Measurements from ENCODE around the gene NFATC1.

Gene NFATC1

GRCh38 chr18:79395761-79396404 lies at the start of gene NFATC1:
Gene NFATC1 (plus strand): TSS chr18:79395930. CDS start chr18:79396225, 295 bp downstream.
- Mint-ChIP-seq H3K4me1 (ENCODE audit: low read depth) (peaks cover 34% of the 10 kb centered on the region), H3K27me3 (peaks cover 10% of the 10 kb centered on the region), H3K4me3 (peak within 1 kb of the TSS; percentile 92), H3K27ac (peak within 1 kb of the TSS; percentile 90), H3K36me3 (ENCODE audit: low read depth) (peaks cover 22% of the 10 kb centered on the region), H3K9me3 (no peaks in the 10 kb centered on the region)

DNA sequence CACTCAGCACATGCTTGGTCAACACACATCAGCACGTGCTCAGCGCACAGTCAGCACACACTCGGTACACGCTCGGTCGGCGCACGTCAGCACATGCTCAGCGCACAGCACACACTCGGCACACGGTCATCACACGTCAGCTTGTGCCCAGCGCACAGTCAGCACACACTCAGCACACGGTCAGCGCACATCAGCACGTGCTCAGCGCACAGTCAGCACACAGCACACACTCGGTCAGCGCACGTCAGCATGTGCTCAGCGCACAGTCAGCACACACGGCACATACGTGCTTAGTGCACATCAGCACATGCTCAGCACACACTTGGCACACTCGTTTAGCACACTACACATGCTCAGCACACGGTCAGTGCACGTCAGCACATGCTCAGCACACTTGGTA lies 49.7 kb upstream of the NFATC1 start:
- Mint-ChIP-seq H3K36me3 (ENCODE audit: low read depth) (peaks cover 36% of the 10 kb centered on the region), H3K9me3 (no peaks in the 10 kb centered on the region), H3K27me3 (no peaks in the 10 kb centered on the region), H3K4me1 (ENCODE audit: low read depth) (no peaks in the 10 kb centered on the region), H3K4me3 (no peak overlapping the region), H3K27ac (no peak overlapping the region)

DNA sequence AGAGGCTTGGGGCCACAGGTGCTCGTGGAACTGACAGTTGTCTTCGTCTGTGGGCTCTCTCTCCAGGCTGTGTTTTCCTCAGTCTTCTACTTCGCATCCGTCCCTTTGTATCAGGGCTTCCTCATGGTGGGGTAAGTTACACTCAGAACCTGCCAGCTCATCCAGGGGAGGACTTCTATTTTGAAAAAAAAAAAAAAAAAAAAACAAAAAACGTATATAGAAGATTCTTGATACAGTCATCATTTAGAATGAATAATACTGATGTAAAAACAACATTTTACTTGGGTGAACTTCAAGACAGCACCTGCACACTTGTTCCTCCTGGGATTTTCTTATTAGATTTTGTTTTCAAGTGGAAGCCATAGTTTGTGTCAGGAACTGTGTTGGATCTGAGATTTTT lies 47.7 kb upstream of the NFATC1 start:
- Mint-ChIP-seq H3K27me3 (no peaks in the 10 kb centered on the region), H3K4me3 (no peak overlapping the region), H3K9me3 (no peaks in the 10 kb centered on the region), H3K27ac (no peak overlapping the region), H3K36me3 (ENCODE audit: low read depth) (peaks cover 42% of the 10 kb centered on the region), H3K4me1 (ENCODE audit: low read depth) (no peaks in the 10 kb centered on the region)

DNA sequence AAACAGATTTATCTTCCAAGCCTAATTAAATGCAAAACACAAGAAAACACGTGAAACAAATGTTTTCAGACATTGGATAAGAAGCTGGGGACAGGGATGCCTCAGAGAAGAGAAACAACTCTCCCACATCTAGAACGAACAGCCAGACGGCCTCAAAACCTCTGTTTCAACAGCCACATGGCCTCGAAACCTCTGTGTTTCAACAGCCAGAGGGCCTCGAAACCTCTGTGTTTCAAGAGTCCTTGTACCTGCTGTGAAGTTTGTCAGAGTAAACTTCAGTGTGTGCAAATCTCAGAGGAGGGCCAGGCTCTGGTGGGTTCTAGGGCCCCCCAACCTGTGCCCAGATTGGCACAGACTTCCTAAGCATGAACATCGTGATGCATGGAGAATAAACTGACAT lies 43.3 kb upstream of the NFATC1 start:
- Mint-ChIP-seq H3K9me3 (no peaks in the 10 kb centered on the region), H3K36me3 (ENCODE audit: low read depth) (peaks cover 22% of the 10 kb centered on the region), H3K27ac (no peak overlapping the region), H3K4me1 (ENCODE audit: low read depth) (no peaks in the 10 kb centered on the region), H3K27me3 (no peaks in the 10 kb centered on the region), H3K4me3 (no peak overlapping the region)

DNA sequence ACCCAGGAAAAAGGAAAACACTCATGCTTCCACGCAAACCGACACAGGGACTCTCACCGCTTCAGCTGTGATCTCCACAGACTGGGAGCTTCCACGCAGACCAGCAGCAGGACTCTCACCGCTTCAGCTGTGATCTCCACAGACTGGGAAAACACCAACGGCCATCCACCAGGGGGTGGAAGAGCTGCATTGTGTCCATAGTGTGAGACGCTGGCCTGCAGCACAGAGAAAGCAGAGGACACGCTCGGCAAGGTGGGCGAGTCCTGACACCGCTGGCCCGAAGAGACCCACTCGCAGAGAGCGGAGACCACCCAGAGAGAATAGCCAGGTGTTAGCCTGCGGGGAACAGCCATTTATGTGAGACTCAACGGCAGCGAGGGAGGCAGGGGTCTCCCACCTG lies 42.5 kb upstream of the NFATC1 start:
- Mint-ChIP-seq H3K27ac (no peak overlapping the region), H3K36me3 (ENCODE audit: low read depth) (peaks cover 21% of the 10 kb centered on the region), H3K4me3 (no peak overlapping the region), H3K9me3 (no peaks in the 10 kb centered on the region), H3K27me3 (no peaks in the 10 kb centered on the region), H3K4me1 (ENCODE audit: low read depth) (no peaks in the 10 kb centered on the region)

DNA sequence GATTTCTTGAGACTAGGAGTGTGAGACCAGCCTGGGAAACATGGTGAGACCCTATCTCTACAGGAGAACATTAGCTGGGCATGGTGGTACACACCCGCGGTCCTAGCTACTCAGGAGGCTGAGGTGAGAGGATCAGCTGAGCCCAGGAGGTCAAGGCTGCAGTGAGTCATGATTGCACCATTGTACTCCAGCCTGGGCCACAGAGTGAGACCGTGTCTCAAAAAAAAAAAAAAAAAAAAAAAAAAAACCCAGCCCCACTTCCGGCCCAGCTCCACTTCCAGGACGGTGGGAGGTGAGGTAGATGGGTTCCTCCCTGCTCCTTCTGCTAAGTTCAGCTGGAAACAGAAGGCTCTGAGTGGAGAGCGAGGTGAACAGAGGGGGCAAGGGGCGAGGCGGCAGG lies 41.4 kb upstream of the NFATC1 start:
- Mint-ChIP-seq H3K9me3 (no peaks in the 10 kb centered on the region), H3K27ac (no peak overlapping the region), H3K4me1 (ENCODE audit: low read depth) (no peaks in the 10 kb centered on the region), H3K4me3 (no peak overlapping the region), H3K27me3 (no peaks in the 10 kb centered on the region), H3K36me3 (ENCODE audit: low read depth) (peaks cover 22% of the 10 kb centered on the region)

GRCh38 chr18:79355433-79356335 lies 40.0 kb upstream of the NFATC1 start:
- Mint-ChIP-seq H3K9me3 (no peaks in the 10 kb centered on the region), H3K4me3 (no peak overlapping the region), H3K27me3 (no peaks in the 10 kb centered on the region), H3K36me3 (ENCODE audit: low read depth) (peaks cover 31% of the 10 kb centered on the region), H3K27ac (no peak overlapping the region), H3K4me1 (ENCODE audit: low read depth) (no peaks in the 10 kb centered on the region)

GRCh38 chr18:79356435-79356834 lies 39.3 kb upstream of the NFATC1 start:
- Mint-ChIP-seq H3K4me1 (ENCODE audit: low read depth) (no peaks in the 10 kb centered on the region), H3K36me3 (ENCODE audit: low read depth) (peaks cover 33% of the 10 kb centered on the region), H3K9me3 (no peaks in the 10 kb centered on the region), H3K27me3 (no peaks in the 10 kb centered on the region), H3K27ac (no peak overlapping the region), H3K4me3 (no peak overlapping the region)

DNA sequence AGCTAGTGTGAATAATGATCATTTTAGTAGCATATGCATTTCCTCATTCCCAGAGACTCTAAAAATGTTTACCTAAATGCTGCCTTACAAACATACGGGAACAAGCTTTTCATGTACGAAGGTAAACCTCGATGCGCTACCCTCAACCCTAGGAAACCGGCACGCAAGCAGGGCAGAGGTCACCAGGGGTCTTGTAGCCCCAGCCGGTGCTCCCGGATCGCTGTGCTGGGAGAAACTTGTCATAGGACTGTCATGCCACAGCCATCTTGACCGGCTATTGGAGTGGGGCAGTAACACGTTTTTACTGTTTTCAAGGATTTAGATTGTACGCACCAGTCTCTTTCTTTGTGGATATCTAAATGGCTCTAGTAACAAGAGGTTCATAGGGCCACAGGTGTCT lies 34.8 kb upstream of the NFATC1 start:
- H3K36me3 Mint-ChIP-seq (ENCODE audit: low read depth), result peaks cover 37% of the 10 kb centered on the region
- H3K9me3 Mint-ChIP-seq, result no peaks in the 10 kb centered on the region
- no peaks in the 10 kb centered on the region for H3K4me1 Mint-ChIP-seq (ENCODE audit: low read depth)
- no peak overlapping the region for H3K4me3 Mint-ChIP-seq
- H3K27ac Mint-ChIP-seq, result no peak overlapping the region
- no peaks in the 10 kb centered on the region for H3K27me3 Mint-ChIP-seq

GRCh38 chr18:79361766-79362522 lies 33.8 kb upstream of the NFATC1 start:
- Mint-ChIP-seq H3K4me3 (no peak overlapping the region), H3K4me1 (ENCODE audit: low read depth) (no peaks in the 10 kb centered on the region), H3K27ac (no peak overlapping the region), H3K36me3 (ENCODE audit: low read depth) (peaks cover 37% of the 10 kb centered on the region), H3K27me3 (no peaks in the 10 kb centered on the region), H3K9me3 (no peaks in the 10 kb centered on the region)

DNA sequence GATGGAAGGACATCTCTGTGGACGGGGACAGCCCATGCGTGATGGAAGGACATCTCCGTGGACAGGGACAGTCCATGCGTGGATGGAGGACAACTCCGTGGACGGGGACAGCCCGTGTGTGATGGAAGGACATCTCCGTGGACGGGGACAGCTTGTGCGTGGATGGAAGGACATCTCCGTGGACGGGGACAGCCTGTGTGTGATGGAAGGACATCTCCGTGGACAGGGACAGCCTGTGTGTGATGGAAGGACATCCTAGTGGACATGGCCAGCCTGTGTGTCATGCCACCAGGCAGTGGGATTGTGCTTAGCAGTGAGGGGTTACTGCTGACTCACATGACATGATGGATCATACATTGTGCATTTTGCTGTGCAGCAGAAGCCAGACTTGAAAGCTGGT lies 30.0 kb upstream of the NFATC1 start:
- Mint-ChIP-seq H3K27ac (no peak overlapping the region), H3K36me3 (ENCODE audit: low read depth) (peaks cover 33% of the 10 kb centered on the region), H3K4me3 (no peak overlapping the region), H3K27me3 (no peaks in the 10 kb centered on the region), H3K4me1 (ENCODE audit: low read depth) (peaks cover 21% of the 10 kb centered on the region), H3K9me3 (no peaks in the 10 kb centered on the region)

DNA sequence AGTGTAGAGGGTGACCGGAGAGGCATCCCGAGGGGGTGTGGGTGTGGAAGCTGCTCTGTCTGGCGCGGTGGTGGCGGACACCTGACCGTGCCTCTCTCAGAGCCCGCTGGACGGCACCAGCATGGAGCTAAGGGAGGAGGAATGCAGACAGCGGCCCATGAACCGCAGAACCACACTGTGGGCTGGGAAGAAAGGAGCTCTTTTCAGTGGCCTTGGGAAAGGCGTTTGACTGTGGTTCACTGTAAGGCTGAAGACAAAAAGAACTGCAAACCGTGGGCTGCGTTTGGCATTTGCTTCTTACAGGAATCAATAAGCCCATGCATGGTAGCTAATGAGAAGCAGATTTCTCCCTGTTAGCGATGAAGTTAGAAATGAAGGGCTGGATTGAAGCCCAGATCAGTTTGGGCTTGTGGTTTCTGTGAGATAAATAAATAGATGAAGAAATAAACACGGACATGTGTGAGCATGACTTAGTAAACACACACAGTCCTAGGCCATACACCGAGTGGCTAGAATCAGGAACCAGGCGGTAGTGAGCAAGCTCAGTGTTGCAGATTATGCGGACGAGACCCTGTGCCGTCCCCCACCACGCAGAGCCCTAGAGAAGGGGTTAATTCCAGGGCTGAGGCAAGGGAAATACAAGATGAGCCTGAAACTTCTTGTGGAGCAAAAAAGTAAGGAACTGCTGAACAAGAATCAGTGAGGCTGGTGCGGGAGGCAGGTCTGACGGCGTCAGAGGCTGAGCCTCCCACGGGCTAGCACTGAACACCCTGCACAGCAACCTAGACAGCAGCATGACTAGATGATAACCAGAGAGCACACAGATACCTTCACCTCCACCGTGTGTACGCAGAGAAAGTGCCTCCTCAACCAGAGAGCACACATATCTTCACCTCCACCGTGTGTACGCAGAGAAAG lies 29.3 kb upstream of the NFATC1 start:
- Mint-ChIP-seq H3K9me3 (no peaks in the 10 kb centered on the region), H3K27me3 (no peaks in the 10 kb centered on the region), H3K27ac (no peak overlapping the region), H3K4me3 (no peak overlapping the region), H3K4me1 (ENCODE audit: low read depth) (peaks cover 27% of the 10 kb centered on the region), H3K36me3 (ENCODE audit: low read depth) (peaks cover 26% of the 10 kb centered on the region)

- Mint-ChIP-seq H3K27me3 (no peaks in the 10 kb centered on the region), H3K9me3 (no peaks in the 10 kb centered on the region), H3K27ac (no peak overlapping the region), H3K4me3 (no peak overlapping the region), H3K4me1 (ENCODE audit: low read depth) (peaks cover 32% of the 10 kb centered on the region), H3K36me3 (ENCODE audit: low read depth) (peaks cover 25% of the 10 kb centered on the region)
Observed at GRCh38 chr18:79367480-79367879, 28.2 kb upstream of the NFATC1 start.

DNA sequence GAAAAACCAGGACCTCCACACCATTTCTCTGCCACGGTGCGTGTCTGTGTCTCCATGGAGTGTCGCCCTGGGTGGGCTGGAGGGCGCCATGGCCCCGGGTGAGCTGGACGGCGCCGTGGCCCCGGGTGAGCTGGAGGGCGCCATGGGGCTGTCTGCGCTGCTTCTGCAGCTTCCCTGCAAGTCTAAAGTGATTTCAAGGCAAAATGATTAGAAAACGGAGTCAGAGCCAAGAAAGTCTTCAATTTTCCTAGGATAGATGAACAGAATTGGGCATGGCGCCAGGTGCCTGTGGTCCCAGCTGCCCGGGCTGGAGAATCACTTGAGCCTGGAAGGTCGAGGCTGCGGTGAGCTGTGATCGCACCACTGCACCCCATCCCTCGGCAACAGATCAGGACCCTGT lies 27.7 kb upstream of the NFATC1 start:
- peaks cover 32% of the 10 kb centered on the region for H3K4me1 Mint-ChIP-seq (ENCODE audit: low read depth)
- H3K4me3 Mint-ChIP-seq, result no peak overlapping the region
- H3K36me3 Mint-ChIP-seq (ENCODE audit: low read depth), result peaks cover 25% of the 10 kb centered on the region
- H3K27ac Mint-ChIP-seq, result no peak overlapping the region
- no peaks in the 10 kb centered on the region for H3K27me3 Mint-ChIP-seq
- H3K9me3 Mint-ChIP-seq, result no peaks in the 10 kb centered on the region
